Measurements from ENCODE around the gene FGF14. TPM values are rescaled to one million over a fixed set of nuclear protein-coding genes. Genes with fewer than 3 reads are reported as not detected.

FGF14 gene
- total and polyA plus RNA-seq, 2 donors (not counting 3 experiments of a cell fraction or from before 2014, with no cell fraction given) = not detected

DNA sequence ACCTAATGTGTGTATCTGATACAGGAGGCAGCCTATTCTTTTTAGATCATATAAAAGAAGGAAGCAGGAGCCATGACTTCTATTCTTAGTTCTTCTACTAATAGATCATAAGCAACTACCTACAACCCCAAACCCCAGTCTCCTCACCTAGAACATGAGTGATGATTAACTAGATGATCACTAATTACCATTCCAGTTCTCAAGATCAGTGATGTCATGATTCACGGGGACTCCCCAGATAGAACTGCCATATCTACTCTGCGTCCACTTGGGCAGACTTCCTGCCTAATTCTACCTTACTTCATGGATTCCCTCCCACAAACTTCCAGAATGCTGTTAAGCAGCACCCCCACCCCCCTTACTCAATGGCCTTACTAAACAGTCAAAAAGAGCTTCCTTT lies 380.1 kb downstream of the FGF14 start:
- CTCF ChIA-PET = no interaction called here
- intact Hi-C loops (cut with micrococcal nuclease) (no loop called here), dilution Hi-C loops (cut with MboI; ENCODE audit: extremely low pct_ligation_motif_present, low sequenced_read_pairs) (no loop called here)

GRCh38 chr13:102020611-102021216 lies 381.1 kb downstream of the FGF14 start:
- no peak overlapping the region for H2AFZ ChIP-seq (ENCODE audit: low read depth, low read length)
- no peaks in the 10 kb centered on the region for H4K20me1 ChIP-seq (replicated peaks; ENCODE audit: control insufficient read depth, extremely low read depth, insufficient read depth, low read length)
- H3K79me2 ChIP-seq (ENCODE audit: control insufficient read depth, insufficient read depth, low read length) = no peaks in the 10 kb centered on the region
- dilution Hi-C loops (cut with MboI; ENCODE audit: extremely low pct_ligation_motif_present, low sequenced_read_pairs) (no loop called here), intact Hi-C loops (cut with micrococcal nuclease) (no loop called here)
- no peak overlapping the region for H3K4me2 ChIP-seq (ENCODE audit: insufficient read depth, low read length)
- peaks cover 2% of the 10 kb centered on the region for H3K9me3 ChIP-seq (replicated peaks; ENCODE audit: control insufficient read depth, insufficient read depth, low read length)
- no peaks in the 10 kb centered on the region for H3K36me3 ChIP-seq (ENCODE audit: control insufficient read depth in 2 of 2, extremely low read depth in 1 of 2, insufficient read depth in 2 of 2, low read length in 2 of 2)
- no peak for TF ChIP-seq GATA2 (IDR thresholded peaks at IDR 0.05; ENCODE audit: insufficient read depth, insufficient read length, low read depth, low read length)
- no peak for TF ChIP-seq JUN (IDR thresholded peaks at IDR 0.05; ENCODE audit: borderline replicate concordance, insufficient read depth, insufficient read length, low read depth)
- TF ChIP-seq MYC (IDR thresholded peaks at IDR 0.05; ENCODE audit: low read depth, low read length) = no peak
- TF ChIP-seq EZH2 (IDR thresholded peaks at IDR 0.05; ENCODE audit: borderline replicate concordance, low read depth, low read length, severe bottlenecking) = no peak
- TF ChIP-seq POLR2AphosphoS5 (IDR thresholded peaks at IDR 0.05; ENCODE audit: insufficient read depth, low read depth, low read length) = no peak
- TF ChIP-seq, protein P1, sequence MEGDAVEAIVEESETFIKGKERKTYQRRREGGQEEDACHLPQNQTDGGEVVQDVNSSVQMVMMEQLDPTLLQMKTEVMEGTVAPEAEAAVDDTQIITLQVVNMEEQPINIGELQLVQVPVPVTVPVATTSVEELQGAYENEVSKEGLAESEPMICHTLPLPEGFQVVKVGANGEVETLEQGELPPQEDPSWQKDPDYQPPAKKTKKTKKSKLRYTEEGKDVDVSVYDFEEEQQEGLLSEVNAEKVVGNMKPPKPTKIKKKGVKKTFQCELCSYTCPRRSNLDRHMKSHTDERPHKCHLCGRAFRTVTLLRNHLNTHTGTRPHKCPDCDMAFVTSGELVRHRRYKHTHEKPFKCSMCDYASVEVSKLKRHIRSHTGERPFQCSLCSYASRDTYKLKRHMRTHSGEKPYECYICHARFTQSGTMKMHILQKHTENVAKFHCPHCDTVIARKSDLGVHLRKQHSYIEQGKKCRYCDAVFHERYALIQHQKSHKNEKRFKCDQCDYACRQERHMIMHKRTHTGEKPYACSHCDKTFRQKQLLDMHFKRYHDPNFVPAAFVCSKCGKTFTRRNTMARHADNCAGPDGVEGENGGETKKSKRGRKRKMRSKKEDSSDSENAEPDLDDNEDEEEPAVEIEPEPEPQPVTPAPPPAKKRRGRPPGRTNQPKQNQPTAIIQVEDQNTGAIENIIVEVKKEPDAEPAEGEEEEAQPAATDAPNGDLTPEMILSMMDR (IDR thresholded peaks at IDR 0.05; ENCODE audit: extremely low read depth in 1 of 2, insufficient read depth in 1 of 2, low read depth in 1 of 2, low read length in 2 of 2) = no peak
- DNase-seq (ENCODE audit: low read depth, low spot score) = no peak
- BruUV-seq (replicated peaks) = no TSS peak
- no peak overlapping the region for H3K9ac ChIP-seq (replicated peaks; ENCODE audit: extremely low read depth, insufficient read depth, low read length)
- CTCF ChIA-PET = no interaction called here
- H3K9me1 ChIP-seq (replicated peaks; ENCODE audit: control insufficient read depth, extremely low read depth, insufficient read depth, low read length) = no peaks in the 10 kb centered on the region
- FAIRE-seq = no peak
- POLR2A ChIA-PET = no interaction called here
- H3K4me1 ChIP-seq (ENCODE audit: control insufficient read depth, extremely low read depth, insufficient read depth, low read length) = no peaks in the 10 kb centered on the region
- no peak overlapping the region for H3K4me3 ChIP-seq (replicated peaks in 1 of 3; ENCODE audit: insufficient read depth in 1 of 3, low read depth in 1 of 3, low read length in 3 of 3)
- H3K27ac ChIP-seq (ENCODE audit: insufficient read depth, low read depth, low read length) = no peak overlapping the region
- H3K27me3 ChIP-seq (ENCODE audit: control insufficient read depth in 2 of 2, insufficient read depth in 2 of 2, low read length in 2 of 2) = no peaks in the 10 kb centered on the region

More for the DNA sequence above, 380.1 kb downstream of the FGF14 start:
- no peaks in the 10 kb centered on the region for H3K9me1 ChIP-seq (replicated peaks; ENCODE audit: control insufficient read depth, extremely low read depth, insufficient read depth, low read length)
- no peaks in the 10 kb centered on the region for H3K79me2 ChIP-seq (ENCODE audit: control insufficient read depth, insufficient read depth, low read length)
- H3K36me3 ChIP-seq (ENCODE audit: control insufficient read depth in 2 of 2, extremely low read depth in 1 of 2, insufficient read depth in 2 of 2, low read length in 2 of 2) = no peaks in the 10 kb centered on the region
- H3K27me3 ChIP-seq (ENCODE audit: control insufficient read depth in 2 of 2, insufficient read depth in 2 of 2, low read length in 2 of 2) = no peaks in the 10 kb centered on the region
- FAIRE-seq = no peak
- no peak overlapping the region for H3K9ac ChIP-seq (replicated peaks; ENCODE audit: extremely low read depth, insufficient read depth, low read length)
- no TSS peak for BruUV-seq (replicated peaks)
- H4K20me1 ChIP-seq (replicated peaks; ENCODE audit: control insufficient read depth, extremely low read depth, insufficient read depth, low read length) = no peaks in the 10 kb centered on the region
- TF ChIP-seq MYC (IDR thresholded peaks at IDR 0.05; ENCODE audit: low read depth, low read length) (no peak), POLR2A (IDR thresholded peaks at IDR 0.05; ENCODE audit: low read depth, low read length) (no peak), POLR2AphosphoS5 (IDR thresholded peaks at IDR 0.05; ENCODE audit: insufficient read depth, low read depth, low read length) (no peak), FOS (IDR thresholded peaks at IDR 0.05; ENCODE audit: borderline replicate concordance, insufficient read depth, low read length) (no peak)
- TF ChIP-seq, protein P1 (IDR thresholded peaks at IDR 0.05; ENCODE audit: extremely low read depth in 1 of 2, insufficient read depth in 1 of 2, low read depth in 1 of 2, low read length in 2 of 2) = no peak
- H3K9me3 ChIP-seq (replicated peaks; ENCODE audit: control insufficient read depth, insufficient read depth, low read length) = peaks cover 2% of the 10 kb centered on the region
- DNase-seq (ENCODE audit: low read depth, low spot score) = no peak
- H2AFZ ChIP-seq (ENCODE audit: low read depth, low read length) = no peak overlapping the region
- H3K4me1 ChIP-seq (ENCODE audit: control insufficient read depth, extremely low read depth, insufficient read depth, low read length) = no peaks in the 10 kb centered on the region
- POLR2A ChIA-PET = no interaction called here
- H3K4me3 ChIP-seq (replicated peaks in 1 of 3; ENCODE audit: insufficient read depth in 1 of 3, low read depth in 1 of 3, low read length in 3 of 3) = no peak overlapping the region
- no peak overlapping the region for H3K27ac ChIP-seq (ENCODE audit: insufficient read depth, low read depth, low read length)
- H3K4me2 ChIP-seq (ENCODE audit: insufficient read depth, low read length) = no peak overlapping the region
